B cell (primary cell): Measurements from ENCODE around the gene TAF12. TPM values are rescaled to one million over a fixed set of nuclear protein-coding genes. Genes with fewer than 3 reads are reported as not detected.
A peak's percentile ranks its signal among the peaks of the same experiment; 100 is the strongest.

Experiments
- ATAC-seq: fragments of 200-7000 bp; cut with Tn5 transposase; one replicate; pipeline ENCODE4 v1.10.0; 2021; ENCODE audit warnings: low read depth, mild to moderate bottlenecking, moderate number of reproducible peaks, moderate library complexity
- CTCF ChIA-PET: fragments of 350-600 bp; sonication (Branson Sonifier 250); formaldehyde crosslinking; loops from one replicate; lab custom pipeline; 2021; ENCODE audit warnings: antibody characterized with exemption, inconsistent platforms; lab: Charles Lee
- POLR2A ChIA-PET: fragments of 350-600 bp; sonication (Branson Sonifier 250); formaldehyde crosslinking; loops from one replicate; lab custom pipeline; 2021; ENCODE audit warnings: antibody characterized with exemption; lab: Charles Lee
- DNase-seq: peaks from one replicate; pipeline ENCODE4 v3.0.0; 2013
- H2AFZ ChIP-seq: 2 replicates; pipeline ENCODE4 v1.6.1; 2012; ENCODE audit warnings: mild to moderate bottlenecking, low read depth, low read length; ENCODE audit not compliant: insufficient read depth, poor library complexity, severe bottlenecking
- H3K27ac ChIP-seq, 2 donors: 1 replicate in 1 of 2; 2 replicates in 1 of 2; pipeline ENCODE4 v1.5.1; 2012 to 2013; ENCODE audit warnings: low read length in 2 of 2, mild to moderate bottlenecking in 2 of 2, moderate library complexity in 1 of 2
- H3K27me3 ChIP-seq, 4 experiments: fragments of 200-600 bp in 1 of 4; sonication (generic) in 1 of 4; replicated peaks in 1 of 4; 1 replicate in 2 of 4; 2 replicates in 2 of 4; pipeline versions ENCODE4 v1.6.1 to v1.7.0; 2013 to 2016; ENCODE audit warnings: low read length in 3 of 4, mild to moderate bottlenecking in 2 of 4, mixed read lengths in 1 of 4, moderate library complexity in 1 of 4; ENCODE audit not compliant: insufficient read depth in 4 of 4, control insufficient read depth in 3 of 4; ENCODE audit errors: control extremely low read depth in 1 of 4
- H3K36me3 ChIP-seq, 2 experiments: replicated peaks in 1 of 2; 1 replicate in 1 of 2; 2 replicates in 1 of 2; pipeline versions ENCODE4 v1.6.1 to v1.7.1; 2013; ENCODE audit warnings: low read length in 1 of 2; ENCODE audit not compliant: insufficient read depth in 2 of 2, control insufficient read depth in 1 of 2; ENCODE audit errors: control extremely low read depth in 1 of 2, extremely low read depth in 1 of 2
- H3K4me1 ChIP-seq, 2 donors: fragments of 200-600 bp in 1 of 2; sonication (generic) in 1 of 2; 1 replicate in 1 of 2; 2 replicates in 1 of 2; pipeline versions ENCODE4 v1.5.1 to v1.6.1; 2013 to 2017; ENCODE audit warnings: low read length in 2 of 2; ENCODE audit not compliant: control insufficient read depth in 2 of 2, insufficient read depth in 2 of 2
- H3K4me2 ChIP-seq: replicated peaks from 2 replicates; pipeline ENCODE3; 2012; ENCODE audit warnings: mild to moderate bottlenecking, low read depth, low read length; ENCODE audit not compliant: poor library complexity, severe bottlenecking
- H3K4me3 ChIP-seq, 5 experiments: fragments of 200-600 bp in 1 of 5; sonication (generic) in 1 of 5; 1 replicate in 3 of 5; 2 replicates in 2 of 5; pipeline versions ENCODE4 v1.5.1 to v1.7.0; 2011 to 2016; ENCODE audit warnings: low read length in 4 of 5, mild to moderate bottlenecking in 4 of 5, low read depth in 2 of 5, control low read depth in 1 of 5, moderate library complexity in 1 of 5; ENCODE audit not compliant: insufficient read depth in 1 of 5; ENCODE audit errors: control extremely low read depth in 1 of 5, extremely low read depth in 1 of 5
- H3K79me2 ChIP-seq: fragments of 200-600 bp; sonication (generic); one replicate; pipeline ENCODE4 v1.6.0; 2016; ENCODE audit warnings: low read length; ENCODE audit not compliant: control insufficient read depth, insufficient read depth
- H3K9ac ChIP-seq: fragments of 200-600 bp; sonication (generic); 2 replicates; pipeline ENCODE4 v1.6.1; 2017; ENCODE audit warnings: mild to moderate bottlenecking, low read length, moderate library complexity
- H3K9me3 ChIP-seq, 3 donors: one replicate each; pipeline versions ENCODE4 v1.6.1 to v1.7.1; 2013; ENCODE audit warnings: low read length in 2 of 3; ENCODE audit not compliant: control insufficient read depth in 2 of 3, insufficient read depth in 1 of 3; ENCODE audit errors: control extremely low read depth in 1 of 3
- H4K20me1 ChIP-seq: 2 replicates; pipeline ENCODE4 v1.6.0; 2012; ENCODE audit warnings: mild to moderate bottlenecking, low read length; ENCODE audit not compliant: insufficient read depth, control insufficient read depth, poor library complexity, severe bottlenecking
- H3K27ac Mint-ChIP-seq: one replicate; pipeline ENCODE4 v1.8.0; 2021; ENCODE audit warnings: mixed read lengths
- H3K27me3 Mint-ChIP-seq: one replicate; pipeline ENCODE4 v1.8.0; 2021; ENCODE audit warnings: mixed read lengths
- H3K4me1 Mint-ChIP-seq: one replicate; pipeline ENCODE4 v1.8.0; 2021; ENCODE audit warnings: mixed read lengths
- H3K4me3 Mint-ChIP-seq: one replicate; pipeline ENCODE4 v1.8.0; 2021; ENCODE audit warnings: mixed read lengths
- H3K9me3 Mint-ChIP-seq: one replicate; pipeline ENCODE4 v1.8.0; 2022; ENCODE audit warnings: mixed read lengths; ENCODE audit not compliant: insufficient read depth
- CTCF ChIP-seq: fragments of 200-600 bp; IDR thresholded peaks from one replicate; pipeline ENCODE4 v1.8.0; 2022; ENCODE audit warnings: antibody characterized with exemption, mild to moderate bottlenecking
- EZH2 ChIP-seq: IDR thresholded peaks from 2 replicates; pipeline ENCODE4 v1.6.1; 2012; ENCODE audit warnings: borderline replicate concordance, low read depth, mild to moderate bottlenecking, moderate library complexity, low read length; ENCODE audit not compliant: insufficient read depth, poor library complexity, severe bottlenecking
- WGBS: methylation state at CpG from one replicate; pipeline ENCODE4 v1.1.5; 2013; ENCODE audit warnings: missing lambda C conversion rate; ENCODE audit not compliant: insufficient coverage; 5-methylcytosine and 5-hydroxymethylcytosine counted together
- intact Hi-C: fragments of 100-400 bp; cut with micrococcal nuclease; formaldehyde crosslinking; loops from one replicate; pipeline ENCODE4 v1.10.0; 2022
- polyA plus RNA-seq: library from polyadenylated mRNA; depleted of rRNA; stranded (reverse); fragments of >200 nt; gene quantifications from 2 replicates; pipeline ENCODE4 v1.2.3, GENCODE V29; 2012
- total RNA-seq, 2 donors: library from RNA; stranded (reverse); fragments of 120-200 nt in 1 of 2; gene quantifications; 1 replicate in 1 of 2; 2 replicates in 1 of 2; pipeline versions ENCODE4 v1.2.3 to v1.2.4, GENCODE V29; 2013 to 2022

The TAF12 gene
- total and polyA plus RNA-seq, 2 donors (not counting 1 experiment from before 2014, with no cell fraction given), result 15.8 to 19.1 TPM

GRCh38 chr1:28668191-28668955, 25.5 kb upstream of the TAF12 start, which contains the start of gene GMEB1:
Gene GMEB1, plus strand, starts transcription at chr1:28668784. Its CDS starts 14,829 bp downstream, at chr1:28683613.
- POLR2A ChIA-PET, result interaction anchor here (0.7 to 3.2 kb wide), 9 partner anchors 20 to 340 kb away, joined by 4 to 67 read pairs (median 6); partner anchors contain the start of genes MED18, RCC1, RNU11 and TAF12
- H3K9me3 ChIP-seq, result no peaks in the 10 kb centered on the region

More at GRCh38 chr1:28668191-28668955, 25.5 kb upstream of the TAF12 start, which contains the start of gene GMEB1:
- Histone ChIP-seq H4K20me1 (no peaks in the 10 kb centered on the region), H3K79me2 (peaks cover 31% of the 10 kb centered on the region), H3K27ac (peak within 1 kb of the TSS; percentile 95 to 98), H3K36me3 (no peaks in the 10 kb centered on the region), H3K9ac (peak within 1 kb of the TSS; percentile 94), H3K4me2 (peak within 1 kb of the TSS; percentile 96), H3K4me3 (peak within 1 kb of the TSS; percentile 68 to 95 (median 94)), H3K4me1 (peaks cover 5 to 24% of the 10 kb centered on the region in 2 donors), H2AFZ (peak within 1 kb of the TSS; percentile 100), H3K27me3 (no peaks in the 10 kb centered on the region)
- CTCF ChIA-PET, result interaction anchor here (0.9 to 3.8 kb wide), 7 partner anchors 20 to 514 kb away, joined by 3 to 23 read pairs (median 7); partner anchors contain the start of genes RNU11, SRSF4, TAF12 and YTHDF2
- Mint-ChIP-seq H3K27ac (peak within 1 kb of the TSS; percentile 99), H3K9me3 (no peaks in the 10 kb centered on the region), H3K4me1 (peaks cover 19% of the 10 kb centered on the region), H3K4me3 (peak within 1 kb of the TSS; percentile 94), H3K27me3 (no peaks in the 10 kb centered on the region)
- WGBS, result 6% methylated on average over 24 of the region's 57 CpGs
- DNase-seq, result peak; percentile 88
- ATAC-seq, result peak; percentile 65
- intact Hi-C loops, result loop anchor here (1.0 to 5.0 kb wide), 5 partner anchors 20 to 421 kb away; partner anchors contain the start of genes RNU11, TAF12, TRNAU1AP and YTHDF2
- TF ChIP-seq CTCF (no peak), EZH2 (no peak)
